Activated CD8-positive, alpha-beta memory T cell treated with anti-CD3 and anti-CD28 coated beads, Interleukin-2, amount 50 U/mL, for 4 hours (primary cell): Measurements from ENCODE around the gene PPAT.

Source experiments
- DNase-seq: peaks from one replicate; pipeline ENCODE4 v3.0.0-alpha.2; 2020

Gene PPAT

DNA sequence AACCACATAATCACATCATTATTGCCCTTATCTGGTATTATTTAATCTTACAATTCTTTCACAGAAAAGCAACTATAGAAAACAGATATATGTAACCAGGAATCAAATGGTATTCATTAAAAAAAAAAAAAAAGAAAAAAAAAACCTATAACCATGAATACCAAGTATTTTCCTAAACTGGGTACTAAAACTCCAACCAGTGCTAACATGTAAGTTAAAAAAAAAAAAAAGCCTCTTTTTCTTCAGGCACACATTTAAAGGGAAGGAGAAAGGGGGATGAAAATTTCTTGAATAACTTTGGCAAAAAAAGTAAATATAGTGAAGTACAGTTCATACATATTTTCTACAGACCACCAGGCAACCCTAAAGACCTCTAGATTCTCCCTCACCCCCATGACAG is 2.1 kb downstream of the PPAT start:
- no peak for DNase-seq

DNA sequence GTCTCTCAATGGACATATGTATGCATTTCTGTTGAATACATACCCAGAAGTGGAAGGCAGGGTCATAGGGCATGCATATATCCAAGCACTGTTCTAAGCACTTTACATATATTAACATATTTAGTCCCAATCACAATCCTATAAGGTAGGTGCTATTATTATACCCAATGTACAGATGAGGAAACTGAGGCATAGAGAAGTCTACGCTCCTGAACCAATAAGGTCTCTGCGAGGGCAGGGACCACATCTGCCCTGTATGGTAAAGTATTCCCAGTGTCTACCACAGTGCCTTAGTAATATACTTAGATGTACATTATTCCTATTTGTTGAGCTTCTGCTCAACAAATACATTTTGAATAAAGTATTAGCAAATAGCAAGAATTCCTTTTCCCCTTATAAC is 5.2 kb downstream of the PPAT start:
- no peak for DNase-seq

DNA sequence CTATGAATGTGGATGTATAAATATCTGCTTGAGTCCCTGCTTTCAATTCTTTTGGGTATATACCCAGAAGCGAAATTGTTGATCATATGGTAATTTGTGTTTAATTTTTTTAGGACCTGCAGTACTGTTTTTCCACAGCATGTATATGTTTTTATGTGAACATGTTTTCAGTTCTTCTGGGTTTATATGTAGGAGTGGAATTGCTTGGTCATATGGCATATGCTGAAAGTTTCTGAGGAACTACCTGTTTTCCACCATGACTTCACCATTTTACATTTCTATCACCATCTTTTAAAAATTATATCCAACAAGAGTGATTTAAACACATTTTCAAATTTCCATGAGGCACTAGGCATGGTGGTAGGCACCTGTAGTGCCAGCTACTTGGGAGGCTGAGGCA is 8.2 kb downstream of the PPAT start:
- no peak for DNase-seq

DNA sequence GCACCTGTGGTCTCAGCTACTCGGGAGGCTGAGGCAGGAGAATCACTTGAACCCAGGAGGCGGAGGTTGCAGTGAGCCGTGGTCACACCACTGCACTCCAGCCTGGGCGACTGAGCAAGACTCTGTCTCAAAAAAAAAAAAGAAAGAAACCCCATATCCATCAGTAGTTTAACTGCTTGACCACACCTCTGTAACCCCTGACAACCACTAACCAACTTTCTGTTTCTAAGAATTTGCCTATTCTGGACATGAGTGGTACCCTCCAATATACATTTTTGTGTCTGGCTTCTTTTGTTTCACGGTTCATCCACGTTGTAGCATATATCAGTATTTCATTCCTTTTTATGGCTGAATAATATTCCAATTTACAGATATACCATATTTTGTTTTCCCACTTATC is 9.1 kb downstream of the PPAT start:
- no peak for DNase-seq

DNA sequence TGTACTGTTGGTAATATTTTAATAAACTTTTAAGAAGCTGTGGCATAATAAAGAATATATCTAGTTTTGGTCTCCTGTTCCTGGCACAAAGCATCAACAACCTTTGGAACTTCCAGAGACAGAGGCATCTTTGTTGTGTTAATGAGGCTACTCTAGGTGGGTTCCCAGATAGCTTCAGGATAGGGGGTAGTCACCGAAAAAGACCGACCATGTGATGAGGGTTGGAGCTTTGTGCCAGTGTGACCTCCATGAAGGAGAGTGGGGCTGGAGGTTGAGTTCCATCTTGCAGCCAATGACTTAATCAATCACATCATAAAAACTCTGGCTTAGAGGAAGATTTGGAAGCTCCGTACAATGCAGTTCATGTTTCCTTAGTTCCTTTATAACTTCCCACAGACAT is 9.9 kb downstream of the PPAT start:
- no peak for DNase-seq

DNA sequence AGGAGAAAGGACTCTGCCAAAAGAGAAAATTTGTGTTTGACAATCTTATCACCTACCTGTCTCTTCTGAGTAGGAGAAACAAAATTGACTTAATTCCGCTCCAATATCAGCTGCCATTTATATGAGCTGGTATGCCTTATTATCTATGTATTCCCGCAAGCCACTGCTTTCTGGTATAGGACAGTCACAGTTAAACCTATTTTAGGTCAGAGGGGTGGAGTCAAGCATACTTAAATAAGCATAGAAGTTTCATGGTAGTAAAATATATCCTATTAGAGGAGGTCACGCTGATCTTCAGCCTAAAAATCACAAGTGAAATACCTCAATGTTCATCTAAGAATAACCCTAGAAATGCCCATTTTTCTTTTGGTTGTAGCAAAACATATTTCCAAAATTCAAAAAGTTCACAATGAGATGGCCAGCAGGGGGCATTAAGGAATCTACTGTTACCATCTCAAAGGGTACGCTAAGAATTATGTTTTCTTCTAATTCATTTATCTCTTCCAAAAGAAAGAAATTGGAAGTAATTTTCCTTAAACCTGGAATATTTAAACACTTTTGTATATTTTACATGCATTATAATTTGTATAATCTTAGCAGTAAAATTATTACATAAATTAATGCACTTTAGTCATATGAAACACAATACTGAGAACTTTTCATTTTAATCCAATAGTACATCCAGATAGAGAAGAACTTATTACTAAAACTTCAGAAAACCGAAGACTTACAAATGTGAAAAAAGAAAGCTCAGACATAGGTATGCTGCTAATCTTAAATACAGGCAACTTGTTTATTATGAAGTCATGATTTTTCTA is 10.5 kb downstream of the PPAT start:
- peak; percentile 33 for DNase-seq

DNA sequence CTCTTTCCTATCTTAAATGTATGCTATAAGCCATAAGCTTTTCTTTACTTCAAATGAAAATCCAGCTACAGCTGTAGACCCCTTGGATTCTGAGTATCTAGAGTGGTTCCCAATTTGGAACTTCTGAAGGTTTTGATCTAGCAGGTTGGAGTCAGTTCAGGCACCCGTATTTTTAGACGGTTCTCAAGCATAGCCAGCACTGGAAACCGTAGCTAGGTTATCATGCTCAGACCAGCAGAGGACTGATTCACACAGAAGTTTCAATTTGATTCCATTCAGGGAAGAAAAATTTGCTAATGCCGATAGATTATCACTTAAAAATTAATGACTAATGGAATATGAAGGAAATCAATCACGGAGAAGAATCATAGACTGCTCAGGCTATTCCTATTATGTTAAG is 11.2 kb downstream of the PPAT start:
- DNase-seq = no peak

DNA sequence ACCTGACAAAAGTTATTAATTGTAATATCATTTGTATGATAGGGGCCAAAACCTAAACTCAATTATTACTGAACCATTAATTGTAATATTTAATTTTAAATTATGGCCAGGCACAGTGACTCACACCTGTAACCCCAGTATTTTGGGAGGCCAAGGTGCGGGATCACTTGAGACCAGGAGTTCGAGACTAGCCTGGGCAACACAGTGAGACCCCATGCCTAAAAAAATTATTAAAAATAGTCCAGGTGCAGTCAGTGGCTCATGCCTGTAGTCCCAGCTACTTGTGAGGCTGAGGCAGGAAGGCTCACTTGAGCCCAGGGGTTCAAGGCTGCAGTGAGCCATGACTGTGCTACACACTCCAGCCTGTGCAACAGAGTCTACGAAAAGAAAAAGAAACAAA is 18.0 kb downstream of the PPAT start:
- no peak for DNase-seq

DNA sequence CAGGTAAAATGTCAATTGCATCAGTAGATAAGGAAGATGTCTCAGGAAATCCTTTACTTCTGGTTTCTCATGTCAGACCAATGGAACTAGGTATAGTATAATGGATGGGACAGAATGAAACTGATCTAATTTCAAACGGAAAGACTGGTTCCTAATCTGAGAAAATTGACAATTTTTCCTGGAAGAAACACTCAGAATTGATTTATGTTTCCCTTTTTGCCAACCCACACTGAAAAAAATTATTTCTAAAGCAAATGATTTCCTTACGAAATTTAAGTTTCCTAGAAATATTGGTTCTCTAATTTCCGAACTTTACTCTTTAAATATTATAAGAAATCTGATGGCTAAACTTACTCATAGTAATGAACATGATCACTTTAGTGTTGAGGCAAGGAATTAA is 19.1 kb downstream of the PPAT start:
- DNase-seq = no peak

DNA sequence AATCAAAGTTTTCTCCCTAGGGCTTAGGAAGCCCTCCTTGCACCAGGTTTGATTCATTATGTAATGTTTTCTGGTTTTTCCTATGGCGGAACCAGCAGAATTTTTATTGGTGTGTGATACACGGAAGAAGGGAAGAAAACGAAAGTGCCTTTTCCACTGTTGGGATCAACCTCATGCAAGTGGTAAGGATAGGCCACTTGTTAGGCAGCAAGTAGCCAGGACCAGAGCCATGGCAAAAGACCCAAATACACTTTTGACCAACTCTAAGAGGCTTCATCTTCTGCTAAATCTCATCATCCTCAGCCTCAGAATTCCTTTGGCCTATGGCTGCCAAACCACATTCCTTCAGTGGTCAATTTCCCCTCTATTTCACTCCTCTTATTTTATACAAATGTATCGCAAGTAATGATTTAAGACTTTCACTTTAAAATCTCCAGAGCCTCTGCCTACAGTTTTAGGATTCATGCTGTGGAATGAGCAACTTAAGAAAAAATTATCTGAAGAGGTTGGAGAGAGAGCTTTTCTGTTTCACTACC is 21.2 kb downstream of the PPAT start:
- DNase-seq = no peak

DNA sequence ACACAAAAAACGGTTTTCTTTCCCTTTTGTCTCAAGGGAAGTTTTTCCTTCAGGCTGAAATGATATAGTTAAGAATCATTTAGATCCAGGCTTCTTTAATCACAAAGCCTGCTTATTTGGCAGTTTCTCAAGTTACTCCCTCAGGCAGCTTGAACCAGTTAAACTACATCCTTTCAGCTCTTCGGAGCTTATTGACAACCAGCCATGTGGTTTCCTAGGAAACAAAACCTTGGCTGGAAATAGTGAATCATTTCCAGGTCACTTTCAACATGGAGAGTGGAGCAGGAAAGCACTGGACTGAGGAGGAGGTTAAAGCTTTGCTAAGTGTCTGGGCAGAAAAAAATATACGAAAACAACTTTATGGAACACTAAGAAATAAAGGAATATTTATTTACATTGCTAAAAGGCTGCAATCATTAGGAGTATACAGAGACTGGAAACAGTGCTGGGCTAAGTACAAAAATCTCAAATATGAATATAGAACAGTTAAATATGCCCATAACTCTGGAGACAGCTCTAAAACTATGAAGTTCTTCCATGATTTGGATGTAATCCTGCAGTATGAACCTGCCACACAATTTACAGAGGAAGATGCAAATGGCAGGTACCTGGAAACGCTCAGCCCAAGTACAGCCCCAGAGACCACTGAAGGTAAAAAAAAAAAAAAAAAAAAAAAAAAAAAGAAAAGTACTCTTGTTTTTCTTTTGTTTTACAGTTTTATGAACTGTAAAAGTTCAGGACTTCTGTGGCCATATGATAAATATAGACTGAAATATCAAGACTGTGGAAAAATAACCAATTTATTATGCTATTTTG is 25.0 kb downstream of the PPAT start:
- DNase-seq = no peak

DNA sequence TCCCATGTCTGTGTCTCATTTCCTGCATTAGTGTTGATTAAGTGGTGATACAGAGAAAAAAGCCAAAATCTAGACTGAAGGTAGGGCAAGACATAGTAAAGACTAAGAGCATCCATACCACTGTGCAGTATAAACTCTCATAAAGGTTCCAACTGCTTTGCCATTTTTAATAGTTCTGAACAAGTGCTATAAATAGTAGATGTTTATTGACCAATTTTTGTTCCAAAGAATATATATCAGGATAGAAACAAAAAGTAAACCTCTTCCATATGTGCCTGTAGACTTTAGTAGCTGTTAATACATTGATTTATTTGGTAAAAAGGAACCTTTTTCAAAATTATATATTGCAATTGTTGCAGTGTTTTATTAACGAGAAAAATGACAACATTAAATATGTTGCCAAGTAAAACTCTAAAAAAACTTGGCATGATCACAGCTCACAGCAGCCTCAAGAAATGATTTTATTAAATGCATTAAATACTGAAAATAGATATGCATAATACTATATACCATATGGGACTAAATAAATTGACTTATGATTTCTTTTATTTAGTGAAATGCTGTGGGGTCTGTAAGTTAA is 25.8 kb downstream of the PPAT start:
- no peak for DNase-seq

DNA sequence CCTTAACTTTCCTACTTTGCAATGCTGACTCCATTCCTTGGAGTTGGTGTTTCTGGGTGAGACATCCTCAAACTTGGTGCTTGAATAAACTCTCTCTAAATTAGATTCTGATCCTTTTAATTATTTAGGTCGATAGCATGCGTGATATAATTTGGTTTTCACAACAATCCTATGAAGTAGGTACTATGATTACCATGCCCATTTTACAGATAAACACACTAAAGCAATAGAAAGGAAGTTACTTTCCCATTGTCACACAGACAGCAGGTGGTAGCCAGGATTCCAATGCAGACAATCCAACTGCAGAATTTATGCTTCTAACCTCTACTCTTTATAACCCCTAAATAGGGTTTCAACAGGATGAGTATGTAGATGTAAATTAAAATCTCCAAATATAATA is 26.4 kb downstream of the PPAT start:
- DNase-seq = no peak

DNA sequence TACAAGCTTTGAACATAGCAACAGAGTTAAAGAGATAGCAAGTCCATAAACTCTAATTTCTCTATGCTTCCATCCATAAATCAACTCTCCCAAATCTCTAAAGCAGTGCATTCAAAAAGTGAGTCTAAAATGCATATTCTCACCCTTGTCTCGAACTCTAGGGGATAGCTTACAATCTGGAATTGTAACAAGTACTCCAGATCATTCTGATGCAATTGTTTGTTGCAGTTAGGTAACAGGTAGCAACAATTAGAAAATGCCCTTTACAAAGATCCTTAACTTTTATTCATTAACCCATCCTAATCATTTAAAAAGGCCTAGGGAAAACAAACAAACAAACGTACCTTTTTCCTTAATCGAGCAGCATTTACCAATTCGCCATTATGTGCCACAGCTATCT is 29.3 kb downstream of the PPAT start:
- no peak for DNase-seq

DNA sequence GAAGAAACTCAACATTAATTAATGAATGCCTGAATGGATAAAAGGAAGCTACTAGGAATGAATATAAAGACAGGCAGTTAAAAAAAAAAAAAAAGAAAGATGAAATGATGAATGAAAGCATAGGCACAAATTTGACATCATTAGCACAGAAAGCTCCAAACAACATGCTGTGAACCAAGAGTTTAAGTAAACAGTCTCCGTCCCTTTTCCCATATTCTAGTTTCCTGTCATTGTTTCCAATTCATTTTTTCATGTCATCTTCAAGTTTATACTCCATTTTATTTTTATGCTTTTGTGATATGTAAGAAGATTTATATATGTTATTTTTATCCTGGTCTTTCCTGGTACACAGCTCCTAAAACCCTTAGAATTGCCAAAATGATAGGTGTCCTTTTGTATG is 30.4 kb downstream of the PPAT start:
- no peak for DNase-seq

DNA sequence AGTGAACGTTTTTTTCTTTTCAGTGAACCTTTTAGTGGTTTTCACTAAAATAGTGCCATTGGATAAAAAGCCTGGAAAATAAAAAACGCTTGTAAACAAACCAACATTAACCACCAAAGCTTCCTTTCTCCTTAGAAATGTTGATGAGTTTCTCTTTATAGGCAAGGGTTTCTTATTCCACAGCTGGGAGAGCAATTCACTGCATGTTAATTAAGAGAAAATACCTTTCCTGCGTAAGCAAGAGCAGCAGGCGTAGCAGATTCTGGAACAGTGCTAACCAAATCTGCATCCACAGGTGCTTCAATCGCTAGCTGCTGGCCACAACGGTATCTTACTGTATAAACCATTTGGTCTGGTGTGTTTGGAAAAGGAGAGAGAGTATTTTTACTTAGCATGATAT is 34.9 kb downstream of the PPAT start:
- DNase-seq = no peak

DNA sequence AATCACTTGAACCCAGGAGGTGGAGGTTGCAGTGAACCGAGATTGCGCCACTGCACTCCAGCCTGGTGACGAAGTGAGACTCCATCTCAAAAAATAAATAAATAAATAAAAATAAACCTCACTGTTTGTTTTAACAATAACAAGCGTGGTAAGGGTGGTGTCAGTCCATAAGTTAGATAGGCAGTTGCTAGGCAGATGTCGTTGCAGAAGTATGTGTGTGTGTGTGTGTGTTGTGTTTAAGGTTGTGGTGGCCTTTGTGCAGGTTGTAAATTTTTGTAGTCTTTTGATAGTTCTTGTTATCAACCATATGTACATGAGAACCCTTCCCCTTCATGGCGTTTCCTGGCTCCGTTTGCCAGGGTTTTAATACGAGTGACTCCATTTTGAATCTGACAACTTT is 44.1 kb downstream of the PPAT start:
- no peak for DNase-seq

DNA sequence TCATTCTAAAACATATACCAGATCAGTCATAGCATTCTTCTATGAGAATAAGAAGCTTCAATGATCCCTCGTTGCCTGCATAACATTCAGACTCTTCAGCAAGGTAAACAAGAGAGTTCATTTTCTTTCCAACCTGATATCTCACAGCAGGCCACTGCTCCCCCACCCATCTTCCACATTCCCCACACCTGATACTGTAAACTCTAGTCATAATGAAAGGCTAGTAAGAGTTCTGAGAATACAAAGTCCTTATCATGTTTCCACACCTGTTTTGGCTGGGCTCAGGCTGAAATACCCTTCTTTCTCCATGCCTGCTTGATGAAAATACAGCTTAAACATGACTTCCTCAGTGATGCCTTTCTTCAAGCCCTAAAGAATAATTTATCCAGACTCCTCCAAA is 45.9 kb downstream of the PPAT start:
- DNase-seq = no peak

DNA sequence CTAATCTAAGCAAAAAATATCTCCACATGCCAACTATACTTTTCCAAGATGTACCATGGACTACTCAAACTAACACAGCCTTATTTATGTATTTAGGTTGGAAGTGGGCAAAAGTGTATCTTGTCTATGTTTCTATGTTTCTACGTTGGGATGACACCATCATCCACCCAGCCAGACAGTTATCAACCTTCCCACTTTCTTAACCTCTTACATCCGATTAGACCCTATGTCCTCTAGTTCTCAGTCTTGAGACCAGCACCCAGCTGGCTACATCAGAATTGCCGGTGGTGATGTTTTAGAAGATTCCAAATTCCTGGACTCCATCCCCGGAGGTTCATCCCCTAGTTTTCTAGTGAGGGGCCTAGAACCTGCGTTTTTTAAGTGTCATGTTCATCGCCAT is 47.1 kb downstream of the PPAT start:
- no peak for DNase-seq

DNA sequence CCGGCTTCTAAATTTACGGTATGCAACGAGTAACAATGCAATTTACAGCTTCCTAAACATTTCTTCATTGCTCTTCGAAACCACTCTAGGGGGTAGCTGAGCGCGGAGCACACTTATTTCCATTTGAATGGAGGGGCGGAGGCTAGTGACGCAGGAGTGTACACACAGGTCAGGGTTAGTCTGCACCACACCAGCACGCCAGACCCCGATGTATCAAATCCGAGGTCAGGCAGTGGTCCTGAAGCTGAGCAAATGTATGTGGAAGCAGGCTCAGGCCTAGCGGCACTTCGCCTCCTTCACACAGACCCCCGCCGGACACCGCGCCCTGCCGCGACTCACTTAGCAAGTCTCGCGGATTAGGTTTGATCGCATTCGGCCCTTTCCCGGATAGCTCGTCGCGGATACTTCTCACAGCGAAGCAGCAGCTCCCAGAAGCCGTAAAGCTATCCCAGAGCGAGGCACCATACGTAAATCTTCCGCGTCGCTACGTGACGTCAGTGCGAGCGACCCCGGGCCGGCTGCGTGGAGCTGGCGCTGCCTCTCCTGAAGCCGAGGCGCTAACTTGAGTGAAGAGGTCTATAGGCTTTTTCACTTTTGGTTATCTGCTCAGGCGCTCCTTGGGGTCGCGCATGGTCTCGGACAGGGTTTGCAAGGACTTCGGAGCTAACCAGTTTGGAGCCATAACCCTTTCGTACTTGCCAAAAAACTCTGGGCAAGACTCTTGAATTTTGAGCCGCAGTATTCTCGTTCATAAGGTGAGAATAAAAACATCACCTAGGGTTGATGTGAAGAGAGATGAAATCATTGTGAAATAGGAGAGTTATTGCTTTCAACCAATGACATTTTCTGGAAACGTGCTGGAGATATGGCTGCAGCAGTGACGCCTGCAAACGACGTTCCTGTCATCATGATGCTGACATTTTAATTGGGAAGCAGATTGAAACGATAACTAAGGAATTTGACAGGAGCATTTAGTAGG is 48.1 kb downstream of the PPAT start, which contains the start of gene AASDH:
Gene AASDH, minus strand, starts transcription at position 469 of the 979 bp plus-strand sequence. CDS start 3,192 bp downstream, outside the sequence.
- peak; percentile 98 for DNase-seq

DNA sequence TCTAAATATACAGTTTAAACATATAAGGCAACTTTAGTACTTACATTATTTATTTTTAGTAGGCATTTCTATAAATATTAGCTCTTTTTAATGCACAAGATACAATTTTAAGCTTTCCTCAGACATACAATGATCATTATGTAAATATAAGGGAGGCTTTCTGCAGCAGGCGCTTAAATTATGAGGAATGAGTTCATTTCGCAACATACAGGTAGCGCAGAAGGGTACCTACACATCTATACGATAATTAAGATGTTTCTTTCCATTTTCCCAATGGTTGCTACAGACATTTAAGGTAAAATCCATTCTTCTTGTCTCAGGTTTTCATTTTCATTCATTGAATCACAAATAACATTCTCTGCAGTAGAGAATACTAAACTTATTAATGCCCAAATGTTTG is 49.3 kb downstream of the PPAT start:
- DNase-seq = no peak

DNA sequence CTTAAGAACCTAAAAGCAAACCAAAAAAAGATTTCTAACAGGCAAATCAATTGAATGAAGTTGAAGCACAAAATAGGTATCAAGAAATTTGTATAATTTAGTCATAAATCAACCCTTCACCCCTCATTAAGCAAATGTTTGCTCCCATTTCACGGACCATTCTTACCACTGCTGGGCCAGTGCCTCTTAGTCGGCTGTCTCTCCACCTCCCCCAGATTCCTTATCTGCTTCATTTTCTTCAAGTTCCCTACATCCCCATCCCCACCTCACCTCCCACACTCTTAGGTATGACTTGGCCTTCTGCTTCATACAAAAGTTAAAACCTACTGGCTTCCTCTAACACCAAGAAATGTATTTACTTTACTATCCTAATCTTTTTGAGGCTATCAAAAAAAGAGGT is 60.0 kb downstream of the PPAT start:
- DNase-seq = no peak
